Astrocyte (in vitro differentiated cells and primary cell): ENCODE measurements around the gene DTWD2. TPM values are rescaled to one million over a fixed set of nuclear protein-coding genes. Genes with fewer than 3 reads are reported as not detected.

Experiments used
- DNase-seq: peaks from one replicate; pipeline ENCODE4 v3.0.0-alpha.2; 2010; ENCODE audit warnings: low read depth
- FAIRE-seq: peaks from 2 replicates; lab custom pipeline; 2011; peaks lifted over from hg19 to GRCh38; lab: Jason Lieb, UNC
- H2AFZ ChIP-seq: 2 replicates; pipeline ENCODE4 v1.6.0; 2012; ENCODE audit warnings: low read depth, low read length, inconsistent platforms
- H3K27ac ChIP-seq: 2 replicates; pipeline ENCODE4 v1.5.1; 2011; ENCODE audit warnings: low read depth, low read length, inconsistent platforms
- H3K27me3 ChIP-seq: 2 replicates; pipeline ENCODE4 v1.6.0; 2011; ENCODE audit warnings: low read length, inconsistent platforms; ENCODE audit not compliant: insufficient read depth
- H3K36me3 ChIP-seq: 2 replicates; pipeline ENCODE4 v1.5.1; 2011; ENCODE audit warnings: low read length, inconsistent platforms; ENCODE audit not compliant: insufficient read depth
- H3K4me1 ChIP-seq: 2 replicates; pipeline ENCODE4 v1.5.1; 2011; ENCODE audit warnings: low read length, inconsistent platforms; ENCODE audit not compliant: insufficient read depth
- H3K4me2 ChIP-seq: 2 replicates; pipeline ENCODE4 v1.6.0; 2012; ENCODE audit warnings: low read length, inconsistent platforms
- H3K4me3 ChIP-seq: 2 replicates; pipeline ENCODE4 v1.5.1; 2011; ENCODE audit warnings: low read depth, mild to moderate bottlenecking, low read length, inconsistent platforms; ENCODE audit not compliant: insufficient read depth
- H3K79me2 ChIP-seq: 2 replicates; pipeline ENCODE4 v1.6.0; 2012; ENCODE audit warnings: mild to moderate bottlenecking, low read length, inconsistent platforms; ENCODE audit not compliant: insufficient read depth
- H3K9ac ChIP-seq: 2 replicates; pipeline ENCODE4 v1.6.0; 2012; ENCODE audit warnings: mild to moderate bottlenecking, low read length, inconsistent platforms
- H3K9me3 ChIP-seq: 2 replicates; pipeline ENCODE4 v1.5.1; 2012; ENCODE audit warnings: low read depth, mild to moderate bottlenecking, low read length, inconsistent platforms; ENCODE audit not compliant: insufficient read depth
- H4K20me1 ChIP-seq: 2 replicates; pipeline ENCODE4 v1.6.0; 2012; ENCODE audit warnings: low read length, inconsistent platforms; ENCODE audit not compliant: insufficient read depth
- H3K27ac Mint-ChIP-seq: one replicate; pipeline ENCODE4 v1.8.0; 2021; ENCODE audit warnings: mild to moderate bottlenecking, mixed read lengths; ENCODE audit not compliant: unreplicated experiment
- H3K27me3 Mint-ChIP-seq: one replicate; pipeline ENCODE4 v1.8.0; 2021; ENCODE audit warnings: low read depth, mixed read lengths; ENCODE audit not compliant: unreplicated experiment
- H3K36me3 Mint-ChIP-seq: one replicate; pipeline ENCODE4 v1.8.0; 2021; ENCODE audit warnings: low read depth, mixed read lengths; ENCODE audit not compliant: unreplicated experiment
- H3K4me1 Mint-ChIP-seq: one replicate; pipeline ENCODE4 v1.8.0; 2021; ENCODE audit warnings: low read depth, mixed read lengths; ENCODE audit not compliant: unreplicated experiment
- H3K4me3 Mint-ChIP-seq: one replicate; pipeline ENCODE4 v1.8.0; 2021; ENCODE audit warnings: mild to moderate bottlenecking, moderate library complexity, mixed read lengths; ENCODE audit not compliant: unreplicated experiment
- H3K9me3 Mint-ChIP-seq: one replicate; pipeline ENCODE4 v1.8.0; 2021; ENCODE audit warnings: mild to moderate bottlenecking, mixed read lengths; ENCODE audit not compliant: unreplicated experiment
- CTCF ChIP-seq: IDR thresholded peaks from 2 replicates; pipeline ENCODE4 v1.5.1; 2011; ENCODE audit warnings: low read depth, mild to moderate bottlenecking, inconsistent platforms, low read length, moderate library complexity; ENCODE audit not compliant: insufficient read depth
- EZH2 ChIP-seq: IDR thresholded peaks from 2 replicates; pipeline ENCODE4 v1.6.1; 2012; ENCODE audit warnings: mild to moderate bottlenecking, low read length, inconsistent platforms; ENCODE audit not compliant: insufficient read depth
- total RNA-seq: library from RNA; stranded (reverse); gene quantifications from 2 replicates; pipeline ENCODE4 v1.2.1, GENCODE V29; 2021

The DTWD2 gene
- total RNA-seq, 1 donor from 2014 or later, result 4.9 TPM

- Histone ChIP-seq H3K4me2 (peak overlapping the region; percentile 37), H3K27me3 (no peaks in the 10 kb centered on the region), H3K27ac (no peak overlapping the region), H2AFZ (no peak overlapping the region), H3K4me1 (peaks cover 12% of the 10 kb centered on the region), H4K20me1 (no peaks in the 10 kb centered on the region), H3K79me2 (peaks cover 2% of the 10 kb centered on the region), H3K9me3 (no peaks in the 10 kb centered on the region), H3K36me3 (no peaks in the 10 kb centered on the region), H3K9ac (no peak overlapping the region), H3K4me3 (no peak overlapping the region)
- peaks cover 13% of the 10 kb centered on the region for H3K4me1 Mint-ChIP-seq
- DNase-seq (peak; percentile 78), FAIRE-seq (no peak)
- H3K27ac Mint-ChIP-seq, result no peak overlapping the region
- H3K9me3 Mint-ChIP-seq, result no peaks in the 10 kb centered on the region
- no peak overlapping the region for H3K4me3 Mint-ChIP-seq
- H3K27me3 Mint-ChIP-seq, result no peaks in the 10 kb centered on the region
- peaks cover under 1% of the 10 kb centered on the region for H3K36me3 Mint-ChIP-seq
- TF ChIP-seq EZH2, result no peak
- TF ChIP-seq CTCF, result no peak
Measured at GRCh38 chr5:118984602-118985001, 3.7 kb downstream of the DTWD2 start.

GRCh38 chr5:118981783-118982182 lies 6.6 kb downstream of the DTWD2 start:
- no peak overlapping the region for H3K27ac Mint-ChIP-seq
- peaks cover 7% of the 10 kb centered on the region for H3K4me1 Mint-ChIP-seq
- Histone ChIP-seq H3K79me2 (peaks cover 2% of the 10 kb centered on the region), H3K27me3 (no peaks in the 10 kb centered on the region), H2AFZ (no peak overlapping the region), H3K9ac (no peak overlapping the region), H3K27ac (no peak overlapping the region), H4K20me1 (no peaks in the 10 kb centered on the region), H3K4me3 (no peak overlapping the region), H3K4me2 (no peak overlapping the region), H3K9me3 (no peaks in the 10 kb centered on the region), H3K4me1 (peaks cover 7% of the 10 kb centered on the region), H3K36me3 (no peaks in the 10 kb centered on the region)
- TF ChIP-seq CTCF, result no peak
- no peak for TF ChIP-seq EZH2
- FAIRE-seq (no peak), DNase-seq (no peak)
- peaks cover 5% of the 10 kb centered on the region for H3K9me3 Mint-ChIP-seq
- H3K27me3 Mint-ChIP-seq, result no peaks in the 10 kb centered on the region
- H3K4me3 Mint-ChIP-seq, result no peak overlapping the region
- H3K36me3 Mint-ChIP-seq, result peaks cover 5% of the 10 kb centered on the region

- Histone ChIP-seq H3K4me2 (no peak overlapping the region), H3K4me3 (no peak overlapping the region), H3K79me2 (no peaks in the 10 kb centered on the region), H2AFZ (no peak overlapping the region), H3K9ac (no peak overlapping the region), H3K27ac (no peak overlapping the region), H3K36me3 (no peaks in the 10 kb centered on the region), H3K4me1 (peaks cover 7% of the 10 kb centered on the region), H4K20me1 (no peaks in the 10 kb centered on the region), H3K9me3 (no peaks in the 10 kb centered on the region), H3K27me3 (no peaks in the 10 kb centered on the region)
- no peak overlapping the region for H3K4me3 Mint-ChIP-seq
- H3K27me3 Mint-ChIP-seq, result no peaks in the 10 kb centered on the region
- FAIRE-seq (no peak), DNase-seq (no peak)
- peaks cover 7% of the 10 kb centered on the region for H3K4me1 Mint-ChIP-seq
- H3K36me3 Mint-ChIP-seq, result peaks cover 7% of the 10 kb centered on the region
- TF ChIP-seq CTCF (no peak), EZH2 (no peak)
- H3K9me3 Mint-ChIP-seq, result peaks cover 8% of the 10 kb centered on the region
- H3K27ac Mint-ChIP-seq, result no peak overlapping the region
Measured at GRCh38 chr5:118980438-118980837, 7.9 kb downstream of the DTWD2 start.
